ENCODE data around the gene ATXN1. TPM values are rescaled to one million over a fixed set of nuclear protein-coding genes. Genes with fewer than 3 reads are reported as not detected.

ATXN1 gene
- total and polyA plus RNA-seq, 7 donors: 1.3 to 50.9 (median 21.6) TPM

DNA sequence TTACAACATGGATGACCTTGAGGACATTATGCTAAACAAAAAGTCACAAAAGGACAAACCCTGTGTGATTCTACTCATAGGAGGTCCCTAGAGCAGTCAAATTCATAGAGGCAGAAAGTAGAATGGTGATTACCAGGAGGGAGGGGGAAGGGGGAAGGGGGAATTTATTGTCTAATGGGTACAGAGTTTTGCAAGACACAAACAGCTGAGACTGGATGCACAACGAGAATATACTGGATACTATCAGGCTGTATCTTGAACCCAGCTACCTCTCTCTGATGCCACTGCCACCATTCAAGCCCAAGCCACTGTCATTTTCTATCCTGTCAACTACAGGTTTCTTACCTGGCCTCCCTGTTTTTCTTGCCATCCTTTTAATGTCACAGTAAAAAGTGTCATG is 252.3 kb downstream of the ATXN1 start:
- TF ChIP-seq, protein P1, sequence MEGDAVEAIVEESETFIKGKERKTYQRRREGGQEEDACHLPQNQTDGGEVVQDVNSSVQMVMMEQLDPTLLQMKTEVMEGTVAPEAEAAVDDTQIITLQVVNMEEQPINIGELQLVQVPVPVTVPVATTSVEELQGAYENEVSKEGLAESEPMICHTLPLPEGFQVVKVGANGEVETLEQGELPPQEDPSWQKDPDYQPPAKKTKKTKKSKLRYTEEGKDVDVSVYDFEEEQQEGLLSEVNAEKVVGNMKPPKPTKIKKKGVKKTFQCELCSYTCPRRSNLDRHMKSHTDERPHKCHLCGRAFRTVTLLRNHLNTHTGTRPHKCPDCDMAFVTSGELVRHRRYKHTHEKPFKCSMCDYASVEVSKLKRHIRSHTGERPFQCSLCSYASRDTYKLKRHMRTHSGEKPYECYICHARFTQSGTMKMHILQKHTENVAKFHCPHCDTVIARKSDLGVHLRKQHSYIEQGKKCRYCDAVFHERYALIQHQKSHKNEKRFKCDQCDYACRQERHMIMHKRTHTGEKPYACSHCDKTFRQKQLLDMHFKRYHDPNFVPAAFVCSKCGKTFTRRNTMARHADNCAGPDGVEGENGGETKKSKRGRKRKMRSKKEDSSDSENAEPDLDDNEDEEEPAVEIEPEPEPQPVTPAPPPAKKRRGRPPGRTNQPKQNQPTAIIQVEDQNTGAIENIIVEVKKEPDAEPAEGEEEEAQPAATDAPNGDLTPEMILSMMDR (IDR thresholded peaks at IDR 0.05): no peak
- intact Hi-C loops (cut with DNase I): loop anchor here in 1 of 2 donors (10.0 kb wide), 1 partner anchor 456 kb away; no protein-coding TSS in a partner anchor
- DNase-seq: no peak
- Histone ChIP-seq H3K4me3 (no peak overlapping the region), H3K36me3 (ENCODE audit: insufficient read depth in 1 of 2, low read depth in 1 of 2) (no peaks in the 10 kb centered on the region), H3K4me1 (peaks cover 39% of the 10 kb centered on the region), H3K27me3 (ENCODE audit: insufficient read depth in 3 of 3, low read length in 2 of 3) (no peaks in the 10 kb centered on the region), H3K9me3 (no peaks in the 10 kb centered on the region), H3K27ac (no peak overlapping the region)
- peak in 2 of 4 donors; percentile 35 to 59 for ATAC-seq
- 11 to 60% (median 27%) methylated on average over 1 of the region's 1 CpG for WGBS, 3 donors

DNA sequence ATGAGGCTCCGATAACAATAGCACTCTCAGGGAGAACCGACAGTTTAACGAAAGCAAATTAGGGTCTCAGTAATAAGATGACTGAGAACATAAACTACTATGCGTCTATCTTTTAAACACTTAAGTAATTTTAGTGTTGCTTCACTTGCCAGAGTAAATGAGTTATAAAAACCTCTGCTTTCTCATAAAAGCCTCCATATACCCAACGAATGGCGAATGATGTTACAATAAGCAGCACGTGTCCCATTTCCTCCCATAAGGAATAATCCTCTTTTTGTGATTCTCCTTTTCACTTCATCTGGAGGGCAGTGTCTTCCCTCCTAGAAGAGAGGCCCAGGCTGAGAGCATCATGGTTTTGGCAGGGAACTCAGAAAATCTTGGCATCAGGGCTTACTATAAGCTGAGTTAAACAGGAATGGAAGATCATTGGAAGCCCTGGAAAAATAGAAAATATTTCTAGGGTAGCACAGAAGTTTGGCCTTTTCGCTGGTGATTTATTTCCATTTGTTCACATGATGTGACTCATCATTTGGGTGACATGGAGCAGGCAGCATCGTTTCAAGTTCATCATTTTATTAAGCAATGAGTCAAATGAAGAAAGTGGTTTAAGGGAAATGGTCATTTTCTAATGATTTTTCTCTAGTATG is 255.4 kb downstream of the ATXN1 start:
- no peaks in the 10 kb centered on the region for H3K9me3 ChIP-seq
- TF ChIP-seq, protein P1 (IDR thresholded peaks at IDR 0.05): no peak
- peaks cover 11% of the 10 kb centered on the region for H3K4me1 ChIP-seq
- ATAC-seq: no peak
- DNase-seq: no peak
- H3K27ac ChIP-seq: no peak overlapping the region
- no peak overlapping the region for H3K4me3 ChIP-seq
- H3K36me3 ChIP-seq (ENCODE audit: insufficient read depth in 1 of 2, low read depth in 1 of 2): no peaks in the 10 kb centered on the region
- H3K27me3 ChIP-seq (ENCODE audit: insufficient read depth in 3 of 3, low read length in 2 of 3): no peaks in the 10 kb centered on the region
- 66 to 68% (median 67%) methylated on average over 9 of the region's 9 CpGs for WGBS, 3 donors
- intact Hi-C loops (cut with DNase I): loop anchor here in 1 of 2 donors (10.0 kb wide), 1 partner anchor 459 kb away; no protein-coding TSS in a partner anchor

DNA sequence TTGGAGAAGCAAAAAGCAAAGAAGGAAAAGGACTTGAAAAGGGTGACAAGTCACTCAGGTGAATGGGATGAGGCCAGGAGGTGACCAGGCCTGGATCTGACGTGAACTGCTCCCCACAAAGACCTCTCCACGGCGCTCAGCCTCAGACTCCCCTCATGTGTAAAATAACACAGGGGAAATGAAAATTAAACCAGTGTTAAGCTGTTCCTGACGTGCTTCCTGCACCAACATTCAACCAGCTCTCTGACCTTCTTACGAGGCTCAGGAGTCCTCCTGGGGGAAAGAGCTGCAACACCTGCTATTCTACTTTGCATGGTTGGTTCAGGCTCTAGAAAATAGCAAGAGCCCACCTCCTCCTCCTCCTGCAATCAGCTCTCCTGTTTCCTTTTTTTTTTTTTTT is 256.7 kb downstream of the ATXN1 start:
- 69 to 82% (median 80%) methylated on average over 5 of the region's 5 CpGs for WGBS, 3 donors
- intact Hi-C loops (cut with DNase I): loop anchor here in 1 of 2 donors (10.0 kb wide), 1 partner anchor 460 kb away; no protein-coding TSS in a partner anchor
- Histone ChIP-seq H3K27ac (no peak overlapping the region), H3K4me1 (peaks cover 11% of the 10 kb centered on the region), H3K27me3 (ENCODE audit: insufficient read depth in 3 of 3, low read length in 2 of 3) (no peaks in the 10 kb centered on the region), H3K4me3 (no peak overlapping the region), H3K9me3 (no peaks in the 10 kb centered on the region), H3K36me3 (ENCODE audit: insufficient read depth in 1 of 2, low read depth in 1 of 2) (no peaks in the 10 kb centered on the region)
- no peak for ATAC-seq
- TF ChIP-seq, protein P1 (IDR thresholded peaks at IDR 0.05): no peak
- no peak for DNase-seq

DNA sequence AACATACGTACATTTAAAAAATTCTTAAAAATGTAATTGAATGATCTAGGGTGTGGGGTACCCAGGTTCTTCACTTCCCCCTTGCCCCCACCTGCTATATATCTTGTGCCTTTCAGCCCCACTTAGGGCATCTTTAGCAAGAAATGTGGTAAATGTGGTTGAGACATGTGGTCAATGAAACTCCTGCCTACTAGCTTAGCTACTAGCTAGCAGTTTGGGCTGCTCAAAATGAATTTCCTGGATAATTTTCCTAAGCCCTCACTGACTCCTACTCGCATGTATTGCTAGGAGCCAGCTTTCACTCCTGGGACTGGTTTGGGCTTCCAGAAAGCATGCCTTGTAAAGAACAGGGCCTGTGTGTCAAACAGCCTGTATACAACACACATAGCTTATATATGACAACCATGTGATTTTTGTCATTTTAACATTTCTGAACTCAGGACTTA is 257.3 kb downstream of the ATXN1 start:
- H3K36me3 ChIP-seq (ENCODE audit: insufficient read depth in 1 of 2, low read depth in 1 of 2): no peaks in the 10 kb centered on the region
- H3K4me3 ChIP-seq: no peak overlapping the region
- WGBS, 3 donors: 80 to 84% (median 84%) methylated on average over 2 of the region's 2 CpGs
- H3K27ac ChIP-seq: no peak overlapping the region
- H3K4me1 ChIP-seq: peaks cover 11% of the 10 kb centered on the region
- intact Hi-C loops (cut with DNase I): loop anchor here in 1 of 2 donors (10.0 kb wide), 1 partner anchor 461 kb away; no protein-coding TSS in a partner anchor
- no peaks in the 10 kb centered on the region for H3K27me3 ChIP-seq (ENCODE audit: insufficient read depth in 3 of 3, low read length in 2 of 3)
- H3K9me3 ChIP-seq: no peaks in the 10 kb centered on the region
- TF ChIP-seq, protein P1 (IDR thresholded peaks at IDR 0.05): no peak
- DNase-seq: no peak
- ATAC-seq: no peak

Data from psoas muscle (tissue), 8 donors.